SK-N-SH (cell line): Measurements from ENCODE around the gene PERM1. TPM values are rescaled to one million over a fixed set of nuclear protein-coding genes. Genes with fewer than 3 reads are reported as not detected.

Experiments
- CTCF ChIA-PET: fragments of 300-600, 350-600 bp; formaldehyde crosslinking; extraction: SDS; loops from one replicate; lab custom pipeline; 2021; lab: Yijun Ruan, JAX
- POLR2A ChIA-PET: fragments of 350-600 bp; sonication (Branson Sonifier 250); formaldehyde crosslinking; extraction: SDS; loops from one replicate; lab custom pipeline; 2020; ENCODE audit warnings: antibody characterized with exemption, inconsistent platforms; lab: Yijun Ruan, JAX
- DNase-seq: peaks from one replicate; pipeline ENCODE4 v3.0.0; 2012
- H2AFZ ChIP-seq: fragments of 200-600 bp; sonication (generic); 2 replicates; pipeline ENCODE4 v1.8.1; 2016; ENCODE audit warnings: antibody characterized with exemption, mild to moderate bottlenecking, low read depth
- H3F3A ChIP-seq: fragments of 200-600 bp; sonication (generic); replicated peaks from 2 replicates; pipeline ENCODE3; 2016; ENCODE audit warnings: antibody characterized with exemption, mild to moderate bottlenecking; ENCODE audit not compliant: insufficient read depth
- H3K27ac ChIP-seq, 2 experiments: fragments of 200-500 bp in 1 of 2; fragments of 200-600 bp in 1 of 2; sonication (Bioruptor generic) in 1 of 2; sonication (generic), shearing (Covaris generic) in 1 of 2; 2 replicates each; pipeline versions ENCODE4 v1.5.1 to v1.6.1; 2014 to 2016; ENCODE audit warnings: low read depth in 2 of 2, inconsistent platforms in 1 of 2, low read length in 1 of 2, mild to moderate bottlenecking in 1 of 2, mixed read lengths in 1 of 2
- H3K27me3 ChIP-seq: fragments of 200-600 bp; sonication (generic), shearing (Covaris generic); 2 replicates; pipeline ENCODE4 v1.6.1; 2016; ENCODE audit warnings: mixed run types; ENCODE audit not compliant: insufficient read depth
- H3K36me3 ChIP-seq, 2 experiments: fragments of 200-500 bp in 1 of 2; fragments of 200-600 bp in 1 of 2; sonication (Bioruptor generic) in 1 of 2; sonication (generic) in 1 of 2; replicated peaks in 1 of 2; 2 replicates each; pipeline versions ENCODE3 to v1.5.1; 2014 to 2016; ENCODE audit warnings: low read length in 1 of 2, mild to moderate bottlenecking in 1 of 2; ENCODE audit not compliant: insufficient read depth in 2 of 2, control insufficient read depth in 1 of 2
- H3K4me1 ChIP-seq, 2 experiments: fragments of 200-500 bp in 1 of 2; fragments of 200-600 bp in 1 of 2; sonication (Bioruptor generic) in 1 of 2; sonication (generic), shearing (Covaris generic) in 1 of 2; 2 replicates each; pipeline versions ENCODE4 v1.5.1 to v1.6.1; 2014 to 2016; ENCODE audit warnings: low read depth in 1 of 2, low read length in 1 of 2, mixed run types in 1 of 2; ENCODE audit not compliant: insufficient read depth in 2 of 2, control insufficient read depth in 1 of 2
- H3K4me2 ChIP-seq: fragments of 200-600 bp; sonication (generic), shearing (Covaris generic); 2 replicates; pipeline ENCODE4 v1.6.1; 2017; ENCODE audit warnings: mixed run types
- H3K4me3 ChIP-seq, 2 experiments: fragments of 200-500 bp in 1 of 2; fragments of 200-600 bp in 1 of 2; sonication (Bioruptor generic) in 1 of 2; sonication (generic), shearing (Covaris generic) in 1 of 2; 2 replicates each; pipeline versions ENCODE4 v1.5.1 to v1.8.1; 2014 to 2016; ENCODE audit warnings: low read depth in 2 of 2, inconsistent platforms in 1 of 2, low read length in 1 of 2, mild to moderate bottlenecking in 1 of 2, mixed read lengths in 1 of 2, moderate library complexity in 1 of 2
- H3K79me2 ChIP-seq: fragments of 200-600 bp; sonication (generic); 2 replicates; pipeline ENCODE4 v1.8.1; 2017; ENCODE audit warnings: mild to moderate bottlenecking; ENCODE audit not compliant: insufficient read depth
- H3K9ac ChIP-seq: fragments of 200-600 bp; sonication (generic); 2 replicates; pipeline ENCODE4 v1.6.1; 2017; ENCODE audit warnings: mixed run types
- H3K9me2 ChIP-seq: fragments of 200-600 bp; sonication (generic); 2 replicates; pipeline ENCODE4 v1.6.1; 2017; ENCODE audit warnings: mixed run types
- H3K9me3 ChIP-seq: fragments of 200-600 bp; sonication (generic); 2 replicates; pipeline ENCODE4 v1.6.1; 2017; ENCODE audit warnings: mixed run types, mild to moderate bottlenecking, moderate library complexity
- H4K20me1 ChIP-seq: fragments of 200-600 bp; sonication (generic); 2 replicates; pipeline ENCODE4 v1.6.1; 2017; ENCODE audit warnings: mild to moderate bottlenecking, mixed run types; ENCODE audit not compliant: insufficient read depth
- EP300 ChIP-seq, 2 experiments: IDR thresholded peaks; 2 replicates each; pipeline versions ENCODE4 v1.4.0 to v1.6.1; 2012; ENCODE audit warnings: borderline replicate concordance in 1 of 2, low read depth in 1 of 2, low read length in 1 of 2
- MXI1 ChIP-seq: IDR thresholded peaks from 2 replicates; pipeline ENCODE4 v1.6.1; 2012; ENCODE audit warnings: mild to moderate bottlenecking, low read depth, low read length, improper control_type of control experiment
- RAD21 ChIP-seq: IDR thresholded peaks from 2 replicates; pipeline ENCODE4 v1.6.1; 2012; ENCODE audit warnings: mild to moderate bottlenecking, low read length
- RFX5 ChIP-seq: IDR thresholded peaks from 2 replicates; pipeline ENCODE4 v1.6.1; 2012; ENCODE audit warnings: mild to moderate bottlenecking, improper control_type of control experiment, low read length
- TCF12 ChIP-seq: IDR thresholded peaks from 2 replicates; pipeline ENCODE4 v1.4.0; 2012
- TEAD4 ChIP-seq: IDR thresholded peaks from 2 replicates; pipeline ENCODE4 v1.4.0; 2012; ENCODE audit warnings: mild to moderate bottlenecking, borderline replicate concordance; ENCODE audit not compliant: insufficient read depth
- USF1 ChIP-seq: IDR thresholded peaks from 2 replicates; pipeline ENCODE4 v1.4.0; 2012; ENCODE audit warnings: low read depth, borderline replicate concordance
- YY1 ChIP-seq: IDR thresholded peaks from 2 replicates; pipeline ENCODE4 v1.4.0; 2012; ENCODE audit warnings: low read depth, mild to moderate bottlenecking
- ZBTB33 ChIP-seq: IDR thresholded peaks from 2 replicates; pipeline ENCODE4 v1.4.0; 2012; ENCODE audit warnings: low read depth, borderline replicate concordance
- WGBS: methylation state at CpG from one replicate; pipeline ENCODE4 v1.1.6; 2017; ENCODE audit warnings: low lambda C conversion rate; 5-methylcytosine and 5-hydroxymethylcytosine counted together
- polyA plus RNA-seq, 3 experiments: library from polyadenylated mRNA; depleted of rRNA; stranded (reverse); fragments of >200 nt; gene quantifications; 2 replicates each; pipeline ENCODE4 v1.2.3, GENCODE V29; 2012

Gene PERM1
- polyA plus RNA-seq, 1 of the 3 experiments (the other 2 are of a cell fraction) = 0.25 TPM

GRCh38 chr1:956636-957035 is 25.3 kb downstream of the PERM1 start:
- H3K9me2 ChIP-seq = no peaks in the 10 kb centered on the region
- no peak overlapping the region for H2AFZ ChIP-seq
- ChIA-PET POLR2A (no interaction called here), CTCF (interaction anchor here (1.4 kb wide), 1 partner anchor 16 kb away, joined by 4 read pairs; no protein-coding TSS in a partner anchor)
- TF ChIP-seq YY1 (no peak), EP300 (IDR thresholded peaks at IDR 0.05; ENCODE audit: borderline replicate concordance in 1 of 2, low read depth in 1 of 2, low read length in 1 of 2) (no peak), MXI1 (no peak)
- no peaks in the 10 kb centered on the region for H3K27me3 ChIP-seq
- peaks cover 0 to 53% of the 10 kb centered on the region in 2 experiments for H3K36me3 ChIP-seq
- no peaks in the 10 kb centered on the region for H3F3A ChIP-seq
- no peak for DNase-seq
- H3K4me2 ChIP-seq = no peak overlapping the region
- H3K9ac ChIP-seq = no peak overlapping the region
- no peaks in the 10 kb centered on the region for H4K20me1 ChIP-seq
- 97% methylated on average over 4 of the region's 11 CpGs for WGBS
- H3K4me3 ChIP-seq = no peak overlapping the region
- H3K9me3 ChIP-seq = no peaks in the 10 kb centered on the region
- H3K4me1 ChIP-seq = peaks cover 4 to 15% of the 10 kb centered on the region in 2 experiments; a peak in 2 of 4 replicates
- H3K79me2 ChIP-seq = peaks cover 21% of the 10 kb centered on the region
- no peak overlapping the region for H3K27ac ChIP-seq

GRCh38 chr1:955474-955873 is 26.4 kb downstream of the PERM1 start:
- 100% methylated on average over 6 of the region's 6 CpGs for WGBS
- Histone ChIP-seq H3K9me3 (no peaks in the 10 kb centered on the region), H4K20me1 (0 out of 2 replicates have a peak, but pooled peaks cover 3% of the 10 kb centered on the region), H3K36me3 (peaks cover 0 to 65% of the 10 kb centered on the region in 2 experiments), H3K27me3 (no peaks in the 10 kb centered on the region), H2AFZ (no peak overlapping the region), H3F3A (no peaks in the 10 kb centered on the region), H3K4me2 (no peak overlapping the region), H3K79me2 (peaks cover 21% of the 10 kb centered on the region), H3K9me2 (no peaks in the 10 kb centered on the region), H3K27ac (no peak overlapping the region), H3K9ac (no peak overlapping the region), H3K4me3 (no peak overlapping the region), H3K4me1 (peaks cover 4 to 9% of the 10 kb centered on the region in 2 experiments; a peak in 2 of 4 replicates)
- CTCF ChIA-PET = interaction anchor here (0.8 to 1.4 kb wide), 3 partner anchors 15 to 51 kb away, joined by 3 to 4 read pairs (median 3); no protein-coding TSS in a partner anchor
- no peak for DNase-seq
- TF ChIP-seq TEAD4 (no peak), TCF12 (no peak), USF1 (no peak), RFX5 (no peak), RAD21 (no peak), ZBTB33 (no peak)
- POLR2A ChIA-PET = no interaction called here
